Measurements from ENCODE around the gene CHRM1.

The CHRM1 gene, protein sequence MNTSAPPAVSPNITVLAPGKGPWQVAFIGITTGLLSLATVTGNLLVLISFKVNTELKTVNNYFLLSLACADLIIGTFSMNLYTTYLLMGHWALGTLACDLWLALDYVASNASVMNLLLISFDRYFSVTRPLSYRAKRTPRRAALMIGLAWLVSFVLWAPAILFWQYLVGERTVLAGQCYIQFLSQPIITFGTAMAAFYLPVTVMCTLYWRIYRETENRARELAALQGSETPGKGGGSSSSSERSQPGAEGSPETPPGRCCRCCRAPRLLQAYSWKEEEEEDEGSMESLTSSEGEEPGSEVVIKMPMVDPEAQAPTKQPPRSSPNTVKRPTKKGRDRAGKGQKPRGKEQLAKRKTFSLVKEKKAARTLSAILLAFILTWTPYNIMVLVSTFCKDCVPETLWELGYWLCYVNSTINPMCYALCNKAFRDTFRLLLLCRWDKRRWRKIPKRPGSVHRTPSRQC

DNA sequence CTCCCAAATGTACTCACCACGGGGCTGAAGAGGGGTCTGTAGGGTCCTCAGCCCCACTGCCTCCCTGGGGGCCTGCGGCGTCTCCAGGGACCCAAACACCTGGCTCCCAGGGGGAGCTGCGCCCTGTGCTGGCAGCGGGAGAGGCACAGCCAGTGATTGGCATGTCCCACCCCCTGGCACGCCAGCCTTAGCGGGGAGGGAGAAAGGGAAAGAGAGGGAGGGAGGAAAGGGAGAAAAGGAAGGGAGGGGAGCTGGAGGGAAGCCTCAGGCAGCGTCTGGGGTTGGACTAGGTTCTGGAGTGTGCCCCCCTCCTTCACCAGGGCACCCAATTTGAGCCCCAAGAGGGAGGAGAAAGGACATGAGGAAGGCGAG is at the start of gene CHRM1:
Gene CHRM1 (minus strand): TSS at position 163 of the 372 bp plus-strand sequence. CDS start 10,263 bp downstream, outside the sequence.
- TF ChIP-seq, protein P1, sequence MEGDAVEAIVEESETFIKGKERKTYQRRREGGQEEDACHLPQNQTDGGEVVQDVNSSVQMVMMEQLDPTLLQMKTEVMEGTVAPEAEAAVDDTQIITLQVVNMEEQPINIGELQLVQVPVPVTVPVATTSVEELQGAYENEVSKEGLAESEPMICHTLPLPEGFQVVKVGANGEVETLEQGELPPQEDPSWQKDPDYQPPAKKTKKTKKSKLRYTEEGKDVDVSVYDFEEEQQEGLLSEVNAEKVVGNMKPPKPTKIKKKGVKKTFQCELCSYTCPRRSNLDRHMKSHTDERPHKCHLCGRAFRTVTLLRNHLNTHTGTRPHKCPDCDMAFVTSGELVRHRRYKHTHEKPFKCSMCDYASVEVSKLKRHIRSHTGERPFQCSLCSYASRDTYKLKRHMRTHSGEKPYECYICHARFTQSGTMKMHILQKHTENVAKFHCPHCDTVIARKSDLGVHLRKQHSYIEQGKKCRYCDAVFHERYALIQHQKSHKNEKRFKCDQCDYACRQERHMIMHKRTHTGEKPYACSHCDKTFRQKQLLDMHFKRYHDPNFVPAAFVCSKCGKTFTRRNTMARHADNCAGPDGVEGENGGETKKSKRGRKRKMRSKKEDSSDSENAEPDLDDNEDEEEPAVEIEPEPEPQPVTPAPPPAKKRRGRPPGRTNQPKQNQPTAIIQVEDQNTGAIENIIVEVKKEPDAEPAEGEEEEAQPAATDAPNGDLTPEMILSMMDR (IDR thresholded peaks at IDR 0.05), result no peak
- no peak for DNase-seq
- Mint-ChIP-seq H3K4me1 (peaks cover 47% of the 10 kb centered on the region), H3K27ac (no peak within 1 kb of the TSS), H3K27me3 (ENCODE audit: low read depth, poor library complexity) (peaks cover 57% of the 10 kb centered on the region), H3K36me3 (ENCODE audit: low read depth) (no peaks in the 10 kb centered on the region), H3K4me3 (no peak within 1 kb of the TSS), H3K9me3 (peaks cover 16% of the 10 kb centered on the region)

GRCh38 chr11:62965574-62965973 is 44.4 kb upstream of the CHRM1 start:
- peaks cover 18% of the 10 kb centered on the region for H3K9me3 Mint-ChIP-seq
- DNase-seq, result no peak
- TF ChIP-seq, protein P1 (IDR thresholded peaks at IDR 0.05), result no peak
- H3K4me1 Mint-ChIP-seq, result no peaks in the 10 kb centered on the region
- no peaks in the 10 kb centered on the region for H3K36me3 Mint-ChIP-seq (ENCODE audit: low read depth)
- H3K4me3 Mint-ChIP-seq, result no peak overlapping the region
- peaks cover 29% of the 10 kb centered on the region for H3K27me3 Mint-ChIP-seq (ENCODE audit: low read depth, poor library complexity)
- H3K27ac Mint-ChIP-seq, result no peak overlapping the region

- DNase-seq, result no peak
- Mint-ChIP-seq H3K36me3 (ENCODE audit: low read depth) (no peaks in the 10 kb centered on the region), H3K4me3 (no peak overlapping the region), H3K27ac (no peak overlapping the region), H3K27me3 (ENCODE audit: low read depth, poor library complexity) (peaks cover 17% of the 10 kb centered on the region), H3K9me3 (peaks cover 15% of the 10 kb centered on the region), H3K4me1 (peaks cover 14% of the 10 kb centered on the region)
- TF ChIP-seq, protein P1 (IDR thresholded peaks at IDR 0.05), result no peak
Measured at GRCh38 chr11:62962391-62962790, 41.2 kb upstream of the CHRM1 start.

DNA sequence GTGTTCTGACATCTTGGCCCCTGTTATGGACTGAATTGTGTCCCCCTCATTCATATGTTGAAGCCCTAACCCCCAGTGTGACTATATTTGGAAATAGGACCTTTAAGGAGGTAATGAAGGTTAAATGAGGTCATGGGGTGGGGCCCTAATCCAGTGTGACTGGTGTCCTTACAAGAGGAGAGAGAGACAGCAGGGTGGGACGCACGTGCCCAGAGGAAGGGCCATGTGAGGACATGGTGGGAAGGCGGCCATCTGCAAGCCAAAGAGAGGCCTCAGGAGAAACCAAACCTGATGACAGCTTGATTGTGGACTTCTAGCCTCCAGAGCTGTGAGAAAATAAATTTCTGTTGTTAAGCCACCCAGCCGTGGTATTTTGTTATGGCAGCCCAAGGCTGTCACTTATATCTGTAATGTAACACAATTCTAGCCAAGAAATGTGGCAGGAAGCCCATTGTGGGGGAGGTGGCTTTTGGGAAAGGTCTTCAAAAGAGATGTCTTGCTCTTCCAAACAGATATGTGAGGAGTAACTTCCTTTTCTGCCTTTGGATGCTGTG is 39.9 kb upstream of the CHRM1 start:
- H3K27me3 Mint-ChIP-seq (ENCODE audit: low read depth, poor library complexity), result peaks cover 23% of the 10 kb centered on the region
- H3K9me3 Mint-ChIP-seq, result peaks cover 3% of the 10 kb centered on the region
- H3K36me3 Mint-ChIP-seq (ENCODE audit: low read depth), result no peaks in the 10 kb centered on the region
- H3K27ac Mint-ChIP-seq, result peak overlapping the region; percentile 50
- TF ChIP-seq, protein P1 (IDR thresholded peaks at IDR 0.05), result no peak
- H3K4me1 Mint-ChIP-seq, result peaks cover 14% of the 10 kb centered on the region
- H3K4me3 Mint-ChIP-seq, result no peak overlapping the region
- DNase-seq, result no peak

- Mint-ChIP-seq H3K4me1 (peaks cover 14% of the 10 kb centered on the region), H3K9me3 (peaks cover 3% of the 10 kb centered on the region), H3K4me3 (no peak overlapping the region), H3K27ac (no peak overlapping the region), H3K27me3 (ENCODE audit: low read depth, poor library complexity) (peaks cover 20% of the 10 kb centered on the region), H3K36me3 (ENCODE audit: low read depth) (no peaks in the 10 kb centered on the region)
- TF ChIP-seq, protein P1 (IDR thresholded peaks at IDR 0.05), result no peak
- DNase-seq, result no peak
Measured at GRCh38 chr11:62959422-62959980, 38.3 kb upstream of the CHRM1 start.

All from nephron progenitor cell (in vitro differentiated cells).